ENCODE measurements around the gene SYT2.

SYT2 gene

DNA sequence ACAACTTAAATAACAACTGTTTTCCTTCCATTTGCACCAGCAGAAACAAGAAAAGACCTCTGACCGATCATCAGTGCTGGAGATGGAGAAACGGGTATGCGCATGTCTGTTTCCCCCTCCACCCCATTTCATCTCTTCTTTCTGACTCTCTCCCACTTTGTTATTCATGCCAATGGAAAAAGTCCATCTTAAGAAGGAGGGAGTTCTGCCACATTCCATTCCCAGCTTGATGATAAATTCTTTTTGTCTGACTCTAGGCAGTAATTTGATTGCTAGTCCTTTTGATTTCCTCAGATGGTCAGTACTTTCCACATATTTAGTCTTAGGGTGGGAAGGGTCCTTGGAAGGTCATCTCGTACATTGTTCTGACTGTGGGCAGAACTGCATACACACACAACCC, 142.5 kb downstream of the SYT2 start:
- TF ChIP-seq, protein P1, sequence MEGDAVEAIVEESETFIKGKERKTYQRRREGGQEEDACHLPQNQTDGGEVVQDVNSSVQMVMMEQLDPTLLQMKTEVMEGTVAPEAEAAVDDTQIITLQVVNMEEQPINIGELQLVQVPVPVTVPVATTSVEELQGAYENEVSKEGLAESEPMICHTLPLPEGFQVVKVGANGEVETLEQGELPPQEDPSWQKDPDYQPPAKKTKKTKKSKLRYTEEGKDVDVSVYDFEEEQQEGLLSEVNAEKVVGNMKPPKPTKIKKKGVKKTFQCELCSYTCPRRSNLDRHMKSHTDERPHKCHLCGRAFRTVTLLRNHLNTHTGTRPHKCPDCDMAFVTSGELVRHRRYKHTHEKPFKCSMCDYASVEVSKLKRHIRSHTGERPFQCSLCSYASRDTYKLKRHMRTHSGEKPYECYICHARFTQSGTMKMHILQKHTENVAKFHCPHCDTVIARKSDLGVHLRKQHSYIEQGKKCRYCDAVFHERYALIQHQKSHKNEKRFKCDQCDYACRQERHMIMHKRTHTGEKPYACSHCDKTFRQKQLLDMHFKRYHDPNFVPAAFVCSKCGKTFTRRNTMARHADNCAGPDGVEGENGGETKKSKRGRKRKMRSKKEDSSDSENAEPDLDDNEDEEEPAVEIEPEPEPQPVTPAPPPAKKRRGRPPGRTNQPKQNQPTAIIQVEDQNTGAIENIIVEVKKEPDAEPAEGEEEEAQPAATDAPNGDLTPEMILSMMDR (IDR thresholded peaks at IDR 0.05; ENCODE audit: low read depth, low read length) = no peak
- in situ Hi-C loops (cut with HindIII; ENCODE audit: low sequenced_read_pairs) = no loop called here

DNA sequence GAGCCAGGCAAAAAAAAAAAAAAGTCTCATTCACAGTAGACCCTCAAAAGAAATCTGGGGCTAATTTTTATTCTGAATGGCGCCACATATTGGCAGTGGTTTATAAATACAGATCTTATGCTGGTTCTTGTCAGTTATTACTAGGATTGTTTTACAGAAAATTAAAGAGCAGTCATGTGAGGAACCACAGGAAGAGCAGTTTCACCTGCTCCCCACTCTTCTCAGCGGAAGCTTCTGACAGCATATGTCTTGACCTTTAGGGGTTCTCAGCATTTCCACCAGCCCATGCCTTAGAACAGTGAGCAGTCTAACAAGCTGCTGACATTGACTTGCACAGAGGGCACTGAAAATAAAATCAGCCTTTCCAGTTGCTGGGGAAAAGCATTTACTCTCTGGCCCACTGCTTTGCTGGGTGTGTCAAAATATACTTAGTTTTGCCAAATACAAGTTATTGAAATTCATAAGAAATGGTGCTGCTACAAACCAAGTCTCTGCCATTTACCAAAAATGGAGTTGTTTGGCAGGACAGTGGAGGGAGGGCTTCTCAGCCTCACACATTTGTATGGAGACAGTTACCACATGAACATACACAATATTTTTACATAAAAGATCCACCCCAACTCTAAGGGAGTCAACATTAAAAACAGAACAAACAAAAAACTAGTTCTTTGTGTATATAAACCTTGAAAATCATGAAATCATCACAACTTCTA, 144.2 kb downstream of the SYT2 start:
- no peak for DNase-seq (ENCODE audit: low read depth, low spot score)
- H3K4me3 ChIP-seq (ENCODE audit: low read depth, low read length) = no peak overlapping the region
- TF ChIP-seq, protein P1 (IDR thresholded peaks at IDR 0.05; ENCODE audit: low read depth, low read length) = no peak
- in situ Hi-C loops (cut with HindIII; ENCODE audit: low sequenced_read_pairs) = no loop called here

More for the DNA sequence above, 142.5 kb downstream of the SYT2 start:
- DNase-seq (ENCODE audit: low read depth, low spot score) = peak; percentile 52
- no peak overlapping the region for H3K4me3 ChIP-seq (ENCODE audit: low read depth, low read length)

DNA sequence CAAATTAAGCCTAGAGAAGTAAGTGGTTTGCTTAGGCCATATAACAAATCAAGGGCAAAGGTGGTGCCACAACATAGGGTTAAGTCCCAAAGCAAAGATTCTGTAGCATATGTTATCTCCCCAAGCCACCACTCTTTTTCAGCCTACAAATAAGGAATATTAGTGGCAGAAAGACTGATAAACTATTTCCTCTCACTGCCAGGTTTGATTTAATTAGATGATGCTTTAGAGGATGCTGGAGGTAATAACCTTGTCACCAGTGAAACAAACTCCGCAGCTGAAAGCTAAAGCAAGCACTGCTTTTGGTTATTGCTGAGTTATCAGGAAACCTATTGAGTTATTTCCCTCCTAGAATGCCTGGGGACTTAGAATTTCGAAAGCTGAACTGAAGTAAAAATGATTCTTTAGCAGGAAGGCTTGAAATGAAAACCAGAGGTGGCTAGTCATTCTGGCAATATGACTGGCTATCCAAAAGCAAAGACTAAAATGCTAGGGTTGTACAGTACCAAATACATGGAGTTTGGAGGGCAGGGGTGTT, 145.2 kb downstream of the SYT2 start:
- in situ Hi-C loops (cut with HindIII; ENCODE audit: low sequenced_read_pairs) = no loop called here

DNA sequence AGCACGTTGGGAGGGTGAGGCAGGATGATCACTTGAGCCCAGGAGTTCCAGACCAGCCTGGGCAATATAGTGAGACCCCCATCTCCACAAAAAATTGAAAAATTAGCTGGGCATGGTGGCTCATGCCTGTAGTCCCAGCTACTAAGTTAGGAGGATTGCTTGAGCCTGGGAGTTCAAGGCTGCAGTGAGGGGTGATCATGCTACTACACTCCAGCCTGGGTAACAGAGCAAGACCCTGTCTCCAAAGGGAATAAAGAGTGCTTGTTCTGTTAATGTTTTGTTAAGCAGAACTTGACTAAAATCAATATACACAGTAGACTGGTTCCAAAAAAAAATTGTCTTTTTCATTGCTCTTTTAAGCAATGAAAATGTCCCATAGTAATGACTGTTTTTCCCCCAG, 146.4 kb downstream of the SYT2 start:
- TF ChIP-seq, protein P1 (IDR thresholded peaks at IDR 0.05; ENCODE audit: low read depth, low read length) = no peak
- in situ Hi-C loops (cut with HindIII; ENCODE audit: low sequenced_read_pairs) = no loop called here
- DNase-seq (ENCODE audit: low read depth, low spot score) = no peak

More for the DNA sequence above, 145.2 kb downstream of the SYT2 start:
- DNase-seq (ENCODE audit: low read depth, low spot score) = no peak
- TF ChIP-seq, protein P1 (IDR thresholded peaks at IDR 0.05; ENCODE audit: low read depth, low read length) = no peak
- no peak overlapping the region for H3K4me3 ChIP-seq (ENCODE audit: low read depth, low read length)

DNA sequence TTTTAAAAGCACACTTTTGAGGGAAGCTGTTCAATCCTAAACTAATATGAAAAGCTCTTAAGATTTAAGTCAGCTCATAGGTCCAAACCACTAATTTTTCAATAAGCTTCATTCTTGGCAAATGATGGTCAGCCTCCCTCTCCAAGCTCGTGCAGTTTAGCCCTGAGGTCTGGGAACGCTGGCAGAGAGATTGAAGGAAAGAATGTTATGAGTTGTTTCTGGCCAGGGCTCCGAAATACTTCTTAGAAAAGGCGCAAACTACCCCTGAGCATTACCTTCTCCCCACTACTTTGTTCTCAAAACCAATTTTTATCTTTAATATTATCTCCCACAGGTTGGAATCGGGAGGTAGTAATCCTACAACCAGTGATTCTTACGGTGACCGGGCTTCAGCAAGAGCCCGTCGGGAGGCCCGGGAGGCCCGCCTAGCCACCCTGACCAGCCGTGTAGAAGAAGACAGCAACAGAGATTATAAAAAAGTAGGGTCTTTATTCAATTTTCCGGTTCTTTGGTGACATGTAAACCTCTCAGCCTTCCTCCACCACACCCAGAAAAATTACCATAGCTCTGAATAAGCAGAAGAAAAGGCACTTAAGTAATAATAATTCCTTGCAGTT, 147.7 kb downstream of the SYT2 start:
- no peak for DNase-seq (ENCODE audit: low read depth, low spot score)
- TF ChIP-seq, protein P1 (IDR thresholded peaks at IDR 0.05; ENCODE audit: low read depth, low read length) = no peak
- in situ Hi-C loops (cut with HindIII; ENCODE audit: low sequenced_read_pairs) = no loop called here

More for the DNA sequence above, 146.4 kb downstream of the SYT2 start:
- no peak overlapping the region for H3K4me3 ChIP-seq (ENCODE audit: low read depth, low read length)

DNA sequence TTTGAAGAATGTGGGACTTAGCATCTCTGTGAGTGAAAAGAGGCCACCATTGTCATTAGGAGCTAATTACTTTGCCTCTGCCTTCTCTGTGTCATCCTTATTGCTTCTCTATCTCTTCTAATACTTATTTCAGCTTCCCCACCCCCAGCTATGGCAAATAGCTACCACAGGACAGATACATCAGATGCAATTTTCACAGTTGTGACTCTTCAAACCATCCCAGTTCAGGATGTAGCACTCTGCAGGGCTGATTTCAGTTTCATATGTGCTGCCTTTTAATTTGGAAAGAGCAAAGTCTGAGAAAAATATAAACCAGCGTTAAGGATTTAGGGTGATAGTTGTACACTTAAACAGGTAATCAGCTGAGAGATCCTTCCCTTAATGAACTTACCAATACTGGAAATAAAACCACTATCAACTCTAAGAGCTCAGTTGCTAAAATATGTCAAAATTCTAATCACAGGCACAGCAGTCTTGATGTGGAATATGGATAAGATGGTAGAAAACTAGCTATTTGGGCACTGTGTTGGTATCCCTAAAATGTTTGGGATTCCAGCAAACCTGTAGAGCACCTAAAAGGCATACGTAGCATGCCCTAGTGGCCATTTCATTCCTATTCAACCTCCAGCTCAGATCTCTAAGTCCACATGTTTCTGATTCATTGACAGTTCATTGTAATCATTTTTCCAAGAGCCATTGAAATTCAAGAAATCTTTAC, 148.4 kb downstream of the SYT2 start:
- TF ChIP-seq, protein P1 (IDR thresholded peaks at IDR 0.05; ENCODE audit: low read depth, low read length) = peak; percentile 15
- in situ Hi-C loops (cut with HindIII; ENCODE audit: low sequenced_read_pairs) = no loop called here
- no peak for DNase-seq (ENCODE audit: low read depth, low spot score)
- no peak overlapping the region for H3K4me3 ChIP-seq (ENCODE audit: low read depth, low read length)

More for the DNA sequence above, 147.7 kb downstream of the SYT2 start:
- no peak overlapping the region for H3K4me3 ChIP-seq (ENCODE audit: low read depth, low read length)

Data from astrocyte of the spinal cord (primary cell).